T-helper 2 cell (primary cell): ENCODE data around the gene WDR82.

ENCODE experiments used
- DNase-seq, 5 experiments: peaks; one replicate each; pipeline versions ENCODE4 v3.0.0 to v3.0.0-alpha.2; 2012 to 2022

WDR82 gene

DNA sequence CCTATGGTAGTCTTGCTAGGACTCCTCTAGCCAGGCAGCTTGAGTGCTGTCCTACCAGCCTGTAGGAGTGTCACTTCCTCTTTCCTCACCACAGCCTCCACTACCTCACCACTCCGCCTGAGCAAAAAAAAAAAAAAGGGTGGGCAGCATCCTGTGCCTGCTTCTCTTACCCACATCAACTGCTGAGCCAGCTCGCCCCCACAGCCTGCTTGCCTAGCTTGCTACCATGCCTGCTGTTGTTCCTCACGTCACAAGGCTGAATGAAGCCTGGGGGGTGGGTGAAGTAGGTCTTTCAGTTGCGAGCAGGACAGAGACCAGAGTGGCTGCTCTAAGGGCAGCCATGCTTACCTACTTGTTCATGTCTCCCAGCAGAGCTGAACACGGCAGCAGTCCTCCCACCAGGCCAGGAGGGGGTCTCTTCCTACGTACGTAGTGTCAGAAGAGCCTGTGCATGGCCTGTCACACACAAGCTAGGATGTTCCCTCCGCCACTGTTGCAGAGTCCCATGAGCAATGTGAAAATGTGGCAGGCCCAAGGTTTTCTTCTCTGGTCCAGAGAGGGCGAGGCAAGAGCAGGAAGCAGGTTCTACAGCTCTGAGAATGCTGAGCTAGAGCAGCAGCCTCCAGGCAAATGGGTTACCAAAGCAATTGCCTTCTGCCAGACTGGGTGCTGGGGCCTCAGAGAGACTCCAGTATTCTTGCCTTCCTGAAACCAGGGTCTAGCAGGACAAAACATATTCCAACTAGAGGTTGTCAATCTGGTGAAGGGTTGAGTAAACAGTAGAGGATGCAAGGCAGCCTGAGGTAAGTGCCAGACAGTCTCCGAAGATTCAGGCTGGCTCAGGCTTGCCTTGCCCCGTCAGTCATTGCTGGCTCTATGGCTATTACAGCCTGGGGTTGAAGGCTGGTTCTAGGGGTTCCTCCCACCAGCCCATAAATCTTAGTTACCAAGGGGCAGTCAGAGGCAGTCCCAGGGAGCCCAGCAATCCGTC, 24.8 kb downstream of the WDR82 start:
- DNase-seq, result peak; percentile 53 to 98 (median 81)

DNA sequence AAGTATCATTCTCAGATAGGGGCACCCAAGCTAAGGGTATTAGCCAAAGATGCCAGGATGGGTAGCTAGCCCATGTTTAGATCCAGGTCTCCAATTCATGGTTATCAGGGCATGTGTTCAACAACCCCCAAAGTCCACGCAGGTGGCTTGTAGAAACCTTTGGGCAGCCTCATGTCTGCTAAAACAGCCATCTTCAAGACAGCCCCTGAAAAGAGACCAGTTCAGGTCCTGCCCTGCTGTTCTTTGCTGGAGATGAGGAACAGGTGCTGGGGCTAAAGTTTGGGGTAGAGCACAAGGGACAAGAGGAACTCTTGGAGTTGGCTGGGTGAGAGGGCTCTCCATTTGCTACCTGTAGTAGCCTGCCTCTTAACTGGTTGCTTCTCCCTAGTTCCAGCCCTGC, 28.3 kb downstream of the WDR82 start:
- no peak for DNase-seq

GRCh38 chr3:52249683-52250082, 28.8 kb downstream of the WDR82 start:
- DNase-seq, result no peak

DNA sequence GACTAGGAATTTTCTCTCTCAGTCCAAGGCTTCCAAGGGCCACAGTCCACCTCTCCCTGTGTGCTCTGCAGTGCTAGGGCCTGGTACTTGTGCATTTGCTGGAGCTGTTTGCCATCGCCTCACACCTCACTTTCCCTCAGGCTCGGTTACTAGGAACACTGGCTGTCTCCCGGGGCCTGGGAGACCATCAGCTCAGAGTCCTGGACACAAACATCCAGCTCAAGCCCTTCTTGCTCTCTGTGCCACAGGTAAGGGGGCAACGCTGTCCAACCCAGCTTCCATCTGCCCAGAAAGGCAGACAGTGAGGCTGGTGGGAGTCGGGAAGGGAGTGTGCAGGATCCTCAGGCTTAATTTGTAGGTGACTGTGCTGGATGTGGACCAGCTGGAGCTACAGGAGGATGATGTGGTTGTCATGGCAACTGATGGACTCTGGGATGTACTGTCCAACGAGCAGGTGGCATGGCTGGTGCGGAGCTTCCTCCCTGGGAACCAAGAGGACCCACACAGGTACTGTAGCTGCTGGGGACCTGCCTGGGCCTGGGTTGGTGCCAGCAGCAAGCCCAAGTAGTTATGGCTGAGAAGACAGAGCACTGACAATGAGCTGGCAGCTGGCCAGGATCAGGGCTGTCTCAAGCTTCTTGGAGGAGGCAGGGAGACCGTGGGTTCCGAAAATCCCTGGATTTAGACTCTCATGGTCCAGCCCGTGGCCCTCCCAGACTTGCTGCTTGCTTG, 29.5 kb downstream of the WDR82 start:
- no peak for DNase-seq

GRCh38 chr3:52248165-52248541, 30.3 kb downstream of the WDR82 start:
- DNase-seq, result no peak

DNA sequence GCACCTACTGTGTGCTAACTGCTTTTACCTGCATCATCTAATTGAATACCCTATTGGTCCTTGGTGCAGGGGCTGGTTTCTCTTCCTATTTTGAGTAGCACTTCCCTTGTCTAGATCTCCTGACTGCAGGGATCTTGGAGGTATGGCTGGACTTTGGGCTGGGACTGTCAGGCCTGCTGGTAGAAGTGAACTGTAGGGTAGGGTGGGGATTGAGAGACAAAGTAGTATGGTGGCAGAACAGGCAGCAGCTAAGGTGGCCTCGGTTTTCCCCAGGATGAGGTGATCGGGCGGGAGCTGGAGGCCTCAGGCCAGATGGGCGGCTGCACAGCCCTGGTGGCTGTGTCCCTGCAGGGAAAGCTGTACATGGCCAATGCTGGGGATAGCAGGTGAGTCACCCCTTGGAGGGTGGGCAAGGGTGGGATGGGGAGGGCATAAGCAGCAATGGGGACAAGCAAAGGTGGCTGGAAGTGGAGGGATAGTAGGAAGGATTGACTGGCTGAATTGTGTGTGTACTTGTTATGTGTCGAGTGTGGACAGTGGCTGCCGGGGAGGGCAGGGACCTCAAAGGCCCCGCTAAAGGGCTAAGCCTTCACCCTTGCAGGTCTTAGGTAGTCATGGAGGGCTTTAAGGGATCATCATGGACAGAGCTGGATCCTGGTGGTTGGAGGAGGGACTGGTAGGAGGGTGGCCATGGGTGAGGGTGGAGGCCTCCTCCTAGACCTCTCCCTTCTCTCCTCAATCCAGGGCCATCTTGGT, 30.9 kb downstream of the WDR82 start:
- no peak for DNase-seq

DNA sequence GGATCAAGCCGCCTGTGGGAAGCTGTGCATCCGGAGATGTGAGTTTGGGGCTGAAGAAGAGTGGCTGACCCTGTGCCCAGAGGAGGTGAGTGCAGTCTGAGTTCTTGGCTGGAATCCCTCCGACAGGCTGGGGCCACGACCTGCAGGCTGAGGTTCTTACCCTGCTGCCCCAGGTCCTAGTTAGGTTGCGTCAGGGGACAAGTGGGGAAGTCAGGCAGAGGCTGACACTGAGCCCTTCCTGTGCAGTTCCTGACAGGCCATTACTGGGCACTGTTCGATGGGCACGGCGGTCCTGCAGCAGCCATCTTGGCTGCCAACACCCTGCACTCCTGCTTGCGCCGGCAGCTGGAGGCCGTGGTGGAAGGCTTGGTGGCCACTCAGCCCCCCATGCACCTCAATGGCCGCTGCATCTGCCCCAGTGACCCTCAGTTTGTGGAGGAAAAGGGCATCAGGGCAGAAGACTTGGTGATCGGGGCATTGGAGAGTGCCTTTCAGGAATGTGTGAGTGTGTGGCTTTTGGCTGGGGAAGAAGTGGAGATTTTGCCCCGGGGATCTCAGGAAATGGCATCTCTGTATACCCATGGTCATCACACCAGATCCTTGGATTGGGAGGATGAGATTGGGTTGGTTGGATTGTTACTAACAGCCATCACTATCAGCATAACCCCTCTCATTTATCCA, 31.6 kb downstream of the WDR82 start:
- DNase-seq, result peak in 1 of 5 experiments; percentile 43

DNA sequence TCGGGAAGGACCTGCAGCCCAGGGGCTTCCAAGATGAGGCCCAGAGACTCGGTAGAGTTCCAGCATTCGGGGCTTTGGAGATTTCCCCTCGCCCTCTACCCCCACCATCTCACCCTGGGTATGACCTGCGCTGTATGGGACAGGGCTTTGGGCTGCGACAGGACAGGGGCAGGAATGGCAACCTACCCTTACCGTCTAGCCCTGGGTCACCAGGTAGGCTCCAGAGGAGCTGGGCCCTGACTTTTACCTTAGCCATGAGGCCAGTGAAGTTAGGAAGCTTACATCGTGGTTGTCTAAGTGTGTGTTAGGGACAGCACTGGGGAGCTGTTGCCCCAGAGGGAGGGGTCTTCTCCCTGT, 32.2 kb downstream of the WDR82 start:
- no peak for DNase-seq

- DNase-seq, result peak; percentile 39 to 88 (median 65)
These were observed 32.9 kb downstream of the WDR82 start, which contains the start of gene PPM1M for GRCh38 chr3:52245322-52246263. TSS of gene PPM1M (plus strand) at chr3:52245759. CDS start at chr3:52245825, 66 bp downstream.

DNA sequence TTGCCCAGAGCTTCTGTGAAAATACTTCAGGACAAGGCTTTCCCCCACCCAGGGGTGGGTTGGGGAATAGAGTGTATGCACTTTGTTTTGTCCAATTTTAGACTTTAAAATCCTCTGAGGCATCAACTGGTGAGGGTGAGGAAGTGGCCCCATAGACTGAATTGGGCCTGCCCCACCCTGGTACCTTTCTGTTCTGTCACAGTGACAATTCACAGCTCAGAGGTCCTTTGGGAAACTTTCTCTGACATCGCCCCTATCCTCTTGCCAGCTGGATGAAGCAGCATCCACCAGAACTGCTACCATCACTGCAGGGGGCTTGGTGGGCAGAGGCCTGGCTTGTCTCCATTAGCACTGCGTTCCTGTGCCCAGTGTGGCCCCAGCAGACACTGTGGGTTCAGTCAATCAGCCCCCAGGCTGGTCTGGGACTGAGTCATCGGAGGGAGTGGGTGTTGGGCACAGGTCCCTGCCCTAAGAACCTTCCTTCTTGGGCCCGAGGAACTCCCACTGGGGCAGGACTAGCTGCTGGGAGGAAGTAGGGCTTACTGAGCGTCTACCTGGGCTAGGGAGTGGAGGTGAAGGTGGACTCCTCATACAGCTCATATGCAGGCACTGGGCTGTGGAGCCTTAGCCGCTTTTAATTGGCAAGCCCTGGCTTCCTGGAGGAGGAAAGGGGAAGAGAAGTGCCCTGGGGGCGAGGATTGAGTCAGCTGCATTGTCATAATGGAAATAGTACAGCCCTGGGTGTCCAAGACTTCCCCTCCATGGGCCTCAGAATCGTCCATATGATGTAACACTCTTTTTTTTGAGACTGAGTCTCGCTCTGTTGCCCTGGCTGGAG, 34.4 kb downstream of the WDR82 start:
- peak in 1 of 5 experiments; percentile 43 for DNase-seq

DNA sequence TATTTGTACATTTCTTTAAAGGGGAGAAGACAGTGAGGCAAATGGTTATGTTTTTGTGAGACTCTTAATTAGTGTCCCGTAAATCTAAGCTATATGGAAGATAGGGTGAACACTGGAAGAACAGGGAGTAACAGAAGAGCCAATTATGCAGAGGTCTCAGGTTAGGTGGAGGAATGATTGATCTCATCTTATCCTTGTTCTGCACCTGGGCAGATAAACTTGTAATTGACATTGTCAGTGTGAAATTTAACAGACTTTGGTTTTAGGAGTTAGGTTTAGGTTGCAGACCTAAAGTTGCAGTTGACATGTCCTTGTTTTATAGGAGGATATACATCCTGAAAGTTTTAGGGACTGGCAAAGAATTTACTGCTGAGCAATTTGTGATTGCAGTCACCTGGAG, 36.4 kb downstream of the WDR82 start:
- DNase-seq, result no peak

DNA sequence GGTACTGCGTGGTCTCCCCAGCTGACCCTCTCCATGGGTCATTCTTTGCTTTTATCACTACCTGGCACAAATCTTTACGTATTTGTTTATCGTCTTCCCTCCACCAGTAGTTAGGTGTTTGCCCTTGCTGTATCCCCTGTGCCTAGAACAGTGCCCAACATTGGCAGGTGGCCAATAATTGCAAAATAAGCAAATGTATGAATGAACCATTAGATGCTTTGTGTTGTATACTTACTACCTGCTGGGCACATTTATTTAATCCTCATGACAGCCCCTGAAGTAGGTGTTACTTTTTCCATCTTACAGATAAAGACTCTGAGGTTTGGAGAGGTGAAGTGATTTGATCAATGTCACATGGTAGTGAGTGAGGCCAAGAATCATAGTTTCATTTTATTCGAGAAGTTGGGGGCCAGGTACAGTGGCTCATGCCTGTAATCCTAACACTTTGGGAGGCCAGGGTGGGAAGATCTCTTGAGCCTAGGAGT, 37.5 kb downstream of the WDR82 start:
- peak in 1 of 5 experiments; percentile 73 for DNase-seq

DNA sequence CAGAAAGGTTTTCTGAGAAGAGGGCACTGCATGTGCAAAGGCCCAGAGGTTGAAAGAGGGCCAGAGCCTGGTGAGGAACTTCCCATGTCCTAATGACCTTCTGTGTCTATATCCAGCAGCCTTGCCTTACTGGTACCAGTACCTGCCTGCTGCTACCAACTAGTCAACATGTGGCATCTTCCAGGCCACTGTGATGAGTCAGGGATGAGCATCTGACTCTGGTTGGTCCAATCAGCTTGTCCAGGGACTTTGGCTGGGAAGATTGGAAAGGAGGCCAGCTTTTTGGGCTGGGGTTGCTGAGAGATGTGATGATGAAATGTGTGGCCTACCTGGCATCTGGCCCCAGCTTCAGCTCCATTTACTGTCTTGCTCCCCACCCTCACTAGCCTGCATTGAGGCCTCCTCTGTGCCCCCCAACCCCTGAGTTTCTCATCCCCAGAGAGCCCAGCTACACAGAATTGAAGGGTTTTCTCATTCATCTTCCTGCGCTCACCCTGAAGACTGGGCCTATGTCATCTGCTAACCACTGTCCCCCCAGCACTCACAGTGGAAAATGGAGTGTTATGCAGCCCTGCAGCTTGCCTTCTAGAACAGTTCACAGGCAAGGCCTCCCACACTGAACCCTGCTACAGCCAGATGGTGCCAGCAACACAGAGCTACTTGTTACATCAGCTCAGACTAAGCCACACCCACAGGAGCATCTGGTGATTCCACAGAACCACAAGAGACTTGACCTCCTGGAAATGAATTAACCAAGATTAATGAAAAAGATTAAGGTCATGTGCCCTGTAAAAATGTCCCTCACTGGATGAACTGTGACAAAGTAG, 38.2 kb downstream of the WDR82 start:
- DNase-seq, result peak in 2 of 5 experiments; percentile 26 to 88

- peak; percentile 76 to 87 (median 82) for DNase-seq
These were observed 39.4 kb downstream of the WDR82 start, which contains the start of gene TWF2 for GRCh38 chr3:52238761-52239701. TSS of gene TWF2 (minus strand) at chr3:52239158. CDS start at chr3:52239016, 142 bp downstream.

DNA sequence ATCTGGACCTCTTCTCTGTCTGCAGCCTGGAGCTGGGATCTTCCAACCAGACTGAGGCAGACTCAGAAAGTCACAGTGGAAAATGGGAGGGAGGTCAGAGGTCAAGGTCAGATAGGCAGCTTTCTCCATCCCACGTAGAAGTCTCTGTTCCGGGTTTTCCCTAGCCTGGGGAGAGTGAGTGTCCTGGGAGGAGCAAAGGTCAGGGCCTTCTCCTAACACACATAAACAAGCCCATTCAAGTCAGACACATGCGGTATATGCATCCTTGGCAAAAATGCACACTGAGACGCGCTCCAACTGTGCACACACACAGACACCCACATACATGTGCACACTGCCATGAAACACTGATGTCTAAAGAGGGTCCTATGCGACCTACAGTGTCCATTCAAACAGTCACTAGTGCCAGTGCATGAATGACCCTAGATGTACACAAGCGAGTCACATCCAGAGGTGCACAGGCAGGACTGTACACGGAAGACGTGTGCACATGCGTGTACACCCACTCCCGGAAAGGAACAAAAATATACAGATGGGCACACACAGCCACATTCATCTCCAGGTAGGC, 40.2 kb downstream of the WDR82 start:
- no peak for DNase-seq

GRCh38 chr3:52237657-52238172, 40.7 kb downstream of the WDR82 start:
- DNase-seq, result no peak

GRCh38 chr3:52237006-52237656, 41.3 kb downstream of the WDR82 start:
- DNase-seq, result no peak
